Neural cell (in vitro differentiated cells): ENCODE results near the gene NCF4. TPM values are rescaled to one million over a fixed set of nuclear protein-coding genes. Genes with fewer than 3 reads are reported as not detected.

Experiments used
- H2AFZ ChIP-seq: fragments of 200-600, 300-800 bp; sonication (generic), shearing (Covaris generic); 2 replicates; pipeline ENCODE4 v1.6.0; 2014; ENCODE audit warnings: low read depth, mild to moderate bottlenecking, antibody characterized with exemption, low read length, moderate library complexity
- H3F3A ChIP-seq: fragments of 200-600 bp; shearing (Covaris generic); 2 replicates; pipeline ENCODE4 v1.6.1; 2016; ENCODE audit warnings: mild to moderate bottlenecking, moderate library complexity, mixed read lengths, antibody characterized with exemption, low read length; ENCODE audit not compliant: insufficient read depth, poor library complexity, severe bottlenecking
- H3K27ac ChIP-seq: fragments of 200-600, 300-800 bp; sonication (generic), shearing (Covaris generic); 2 replicates; pipeline ENCODE4 v1.5.1; 2014; ENCODE audit warnings: mild to moderate bottlenecking, low read length, moderate library complexity
- H3K27me3 ChIP-seq: fragments of 300-800, 200-600 bp; sonication (generic), shearing (Covaris generic); 2 replicates; pipeline ENCODE4 v1.6.0; 2014; ENCODE audit warnings: mild to moderate bottlenecking, low read depth, low read length, moderate library complexity; ENCODE audit not compliant: insufficient read depth
- H3K36me3 ChIP-seq: fragments of 300-800, 200-600 bp; sonication (generic), shearing (Covaris generic); 2 replicates; pipeline ENCODE4 v1.5.1; 2014; ENCODE audit warnings: mild to moderate bottlenecking, antibody characterized with exemption, low read length, moderate library complexity; ENCODE audit not compliant: insufficient read depth
- H3K4me2 ChIP-seq: fragments of 300-800, 200-600 bp; sonication (generic), shearing (Covaris generic); 2 replicates; pipeline ENCODE4 v1.6.0; 2014; ENCODE audit warnings: mild to moderate bottlenecking, low read length
- H3K4me3 ChIP-seq: fragments of 300-800, 200-600 bp; sonication (generic), shearing (Covaris generic); 2 replicates; pipeline ENCODE4 v1.5.1; 2014; ENCODE audit warnings: mild to moderate bottlenecking, low read length, moderate library complexity
- H3K79me2 ChIP-seq: fragments of 200-600 bp; shearing (Covaris generic); replicated peaks from 2 replicates; pipeline ENCODE4 v1.6.0; 2014; ENCODE audit warnings: mild to moderate bottlenecking, low read length, moderate library complexity; ENCODE audit not compliant: insufficient read depth
- H3K9ac ChIP-seq: fragments of 300-800, 200-600 bp; sonication (generic), shearing (Covaris generic); 2 replicates; pipeline ENCODE4 v1.6.1; 2016; ENCODE audit warnings: mild to moderate bottlenecking, low read length, mixed read lengths
- H3K9me2 ChIP-seq: fragments of 200-600 bp; shearing (Covaris generic); 2 replicates; pipeline ENCODE4 v1.6.1; 2016; ENCODE audit warnings: mild to moderate bottlenecking, low read length, mixed read lengths; ENCODE audit not compliant: insufficient read depth
- H3K9me3 ChIP-seq: fragments of 200-600, 300-800 bp; sonication (generic), shearing (Covaris generic); 2 replicates; pipeline ENCODE4 v1.6.1; 2016; ENCODE audit warnings: mild to moderate bottlenecking, mixed run types, low read length, moderate library complexity, mixed read lengths
- H4K20me1 ChIP-seq: fragments of 200-600 bp; shearing (Covaris generic); 2 replicates; pipeline ENCODE4 v1.6.1; 2016; ENCODE audit warnings: mild to moderate bottlenecking, mixed run types; ENCODE audit not compliant: insufficient read depth
- CTCF ChIP-seq: fragments of 450-650 bp; IDR thresholded peaks from 2 replicates; pipeline ENCODE4 v1.5.1; 2014; ENCODE audit warnings: antibody characterized with exemption, mild to moderate bottlenecking, moderate library complexity; ENCODE audit not compliant: poor library complexity, severe bottlenecking
- EP300 ChIP-seq: fragments of 450-650 bp; conservative IDR thresholded peaks from 2 replicates; pipeline ENCODE4 v1.6.1; 2014; ENCODE audit warnings: antibody characterized with exemption, mild to moderate bottlenecking, moderate library complexity; ENCODE audit not compliant: poor library complexity, severe bottlenecking
- EZH2 ChIP-seq: fragments of 200-600, 300-800 bp; shearing (Covaris generic), sonication (generic); IDR thresholded peaks from 2 replicates; pipeline ENCODE4 v1.6.1; 2014; ENCODE audit warnings: antibody characterized with exemption, low read length, borderline replicate concordance, mild to moderate bottlenecking; ENCODE audit not compliant: insufficient read depth, poor library complexity, severe bottlenecking
- MXI1 ChIP-seq: fragments of 450-650 bp; conservative IDR thresholded peaks from 2 replicates; pipeline ENCODE4 v1.6.1; 2014; ENCODE audit warnings: antibody characterized with exemption, mild to moderate bottlenecking; ENCODE audit not compliant: poor library complexity, severe bottlenecking
- POLR2AphosphoS5 ChIP-seq: IDR thresholded peaks from 2 replicates; pipeline ENCODE4 v1.6.1; 2012
- RAD21 ChIP-seq: fragments of 450-650 bp; conservative IDR thresholded peaks from 2 replicates; pipeline ENCODE4 v1.6.1; 2014; ENCODE audit warnings: antibody characterized with exemption, mild to moderate bottlenecking, moderate library complexity
- REST ChIP-seq: IDR thresholded peaks from 2 replicates; pipeline ENCODE4 v1.6.1; 2012; ENCODE audit warnings: borderline replicate concordance
- SMC3 ChIP-seq: fragments of 450-650 bp; conservative IDR thresholded peaks from 2 replicates; pipeline ENCODE4 v1.6.1; 2014; ENCODE audit warnings: antibody characterized with exemption, mild to moderate bottlenecking, moderate library complexity; ENCODE audit not compliant: poor library complexity
- TAF1 ChIP-seq: IDR thresholded peaks from 2 replicates; pipeline ENCODE4 v1.6.1; 2012; ENCODE audit warnings: low read depth
- polyA plus RNA-seq: library from polyadenylated mRNA; depleted of rRNA; stranded (reverse); fragments of >200 nt; gene quantifications from 2 replicates; pipeline ENCODE4 v1.2.3, GENCODE V29; 2014

Gene NCF4
- polyA plus RNA-seq, 1 donor from 2014 or later, result not detected

- Histone ChIP-seq H3K9me2 (no peaks in the 10 kb centered on the region), H3K4me2 (no peak overlapping the region), H3K27me3 (no peaks in the 10 kb centered on the region), H2AFZ (no peak overlapping the region), H3K79me2 (no peaks in the 10 kb centered on the region), H3K9ac (no peak overlapping the region), H4K20me1 (no peaks in the 10 kb centered on the region), H3K36me3 (no peaks in the 10 kb centered on the region), H3K27ac (no peak overlapping the region), H3K9me3 (no peaks in the 10 kb centered on the region), H3K4me3 (no peak overlapping the region), H3F3A (no peaks in the 10 kb centered on the region)
- TF ChIP-seq MXI1, result no peak
- TF ChIP-seq EP300, result no peak
- no peak for TF ChIP-seq REST
- TF ChIP-seq EZH2, result no peak
- TF ChIP-seq TAF1, result no peak
Measured at GRCh38 chr22:36881504-36882245, 20.9 kb downstream of the NCF4 start.

- H3K4me3 ChIP-seq, result no peak overlapping the region
- H3K79me2 ChIP-seq, result no peaks in the 10 kb centered on the region
- no peaks in the 10 kb centered on the region for H3K9me2 ChIP-seq
- TF ChIP-seq CTCF, result no peak
- TF ChIP-seq TAF1, result no peak
- no peak for TF ChIP-seq POLR2AphosphoS5
- no peak for TF ChIP-seq REST
- no peak for TF ChIP-seq RAD21
- TF ChIP-seq MXI1, result no peak
- TF ChIP-seq EP300, result no peak
- no peak for TF ChIP-seq SMC3
- TF ChIP-seq EZH2, result no peak
- no peaks in the 10 kb centered on the region for H3K27me3 ChIP-seq
- no peak overlapping the region for H3K4me2 ChIP-seq
- H4K20me1 ChIP-seq, result no peaks in the 10 kb centered on the region
- H3K9ac ChIP-seq, result no peak overlapping the region
- H2AFZ ChIP-seq, result no peak overlapping the region
- H3K27ac ChIP-seq, result no peak overlapping the region
- no peaks in the 10 kb centered on the region for H3K9me3 ChIP-seq
- H3F3A ChIP-seq, result no peaks in the 10 kb centered on the region
- H3K36me3 ChIP-seq, result no peaks in the 10 kb centered on the region
Measured at GRCh38 chr22:36884349-36885158, 23.7 kb downstream of the NCF4 start.
